Body of pancreas (tissue), 4 donors: Measurements from ENCODE around the gene ATP5MC3. TPM values are rescaled to one million over a fixed set of nuclear protein-coding genes. Genes with fewer than 3 reads are reported as not detected.

ENCODE experiments used
- ATAC-seq: fragments of 150-250 bp; one replicate; pipeline ENCODE4 v1.9.1; 2016
- DNase-seq, 4 donors: peaks; one replicate each; pipeline ENCODE4 v3.0.0-alpha.2; 2019
- H3K27ac ChIP-seq, 4 donors: fragments of 200-600 bp; sonication (generic); 1 replicate in 3 of 4; 2 replicates in 1 of 4; pipeline versions ENCODE4 v1.5.1 to v1.6.1; 2016 to 2019; ENCODE audit warnings: mild to moderate bottlenecking in 1 of 4, mixed read lengths in 1 of 4, moderate library complexity in 1 of 4
- H3K27me3 ChIP-seq, 2 donors: fragments of 200-600 bp; sonication (generic); one replicate each; pipeline ENCODE4 v1.6.0; 2016; ENCODE audit warnings: mild to moderate bottlenecking in 1 of 2
- H3K36me3 ChIP-seq, 2 donors: fragments of 200-600 bp; sonication (generic); replicated peaks in 1 of 2; 2 replicates each; pipeline ENCODE4 v1.5.1; 2016; ENCODE audit warnings: low read depth in 2 of 2; ENCODE audit not compliant: insufficient read depth in 1 of 2
- H3K4me1 ChIP-seq: fragments of 200-600 bp; sonication (generic); one replicate; pipeline ENCODE4 v1.6.0; 2016
- H3K4me3 ChIP-seq, 2 donors: fragments of 200-600 bp; sonication (generic); 1 replicate in 1 of 2; 2 replicates in 1 of 2; pipeline ENCODE4 v1.5.1; 2016 to 2019
- H3K9me3 ChIP-seq, 3 donors: fragments of 200-600 bp; sonication (generic); 1 replicate in 2 of 3; 2 replicates in 1 of 3; pipeline ENCODE4 v1.5.1; 2016
- CTCF ChIP-seq, 7 experiments: fragments of 450-650 bp in 4 of 7; fragments of 200-600 bp in 3 of 7; sonication (generic) in 3 of 7; IDR thresholded peaks; one replicate each; pipeline ENCODE4 v1.5.1; 2016 to 2019; ENCODE audit warnings: antibody characterized with exemption in 7 of 7
- POLR2A ChIP-seq, 3 donors: fragments of 450-650 bp; IDR thresholded peaks; one replicate each; pipeline ENCODE4 v1.6.1; 2016; ENCODE audit warnings: antibody characterized with exemption in 3 of 3, mild to moderate bottlenecking in 2 of 3
- WGBS, 2 donors: methylation state at CpG; one replicate each; pipeline ENCODE4 v1.1.5; 2017; 5-methylcytosine and 5-hydroxymethylcytosine counted together
- intact Hi-C: fragments of 100-400 bp; cut with DNase I; formaldehyde crosslinking; loops from one replicate; pipeline ENCODE4 v1.15.1; 2023
- total RNA-seq, 2 donors: library from RNA; depleted of rRNA; stranded (reverse); fragments of >200 nt; gene quantifications; one replicate each; pipeline ENCODE4 v1.1.0, GENCODE V29; 2016

The ATP5MC3 gene
- total RNA-seq, 2 donors from 2014 or later: 43.3 to 51.1 TPM

DNA sequence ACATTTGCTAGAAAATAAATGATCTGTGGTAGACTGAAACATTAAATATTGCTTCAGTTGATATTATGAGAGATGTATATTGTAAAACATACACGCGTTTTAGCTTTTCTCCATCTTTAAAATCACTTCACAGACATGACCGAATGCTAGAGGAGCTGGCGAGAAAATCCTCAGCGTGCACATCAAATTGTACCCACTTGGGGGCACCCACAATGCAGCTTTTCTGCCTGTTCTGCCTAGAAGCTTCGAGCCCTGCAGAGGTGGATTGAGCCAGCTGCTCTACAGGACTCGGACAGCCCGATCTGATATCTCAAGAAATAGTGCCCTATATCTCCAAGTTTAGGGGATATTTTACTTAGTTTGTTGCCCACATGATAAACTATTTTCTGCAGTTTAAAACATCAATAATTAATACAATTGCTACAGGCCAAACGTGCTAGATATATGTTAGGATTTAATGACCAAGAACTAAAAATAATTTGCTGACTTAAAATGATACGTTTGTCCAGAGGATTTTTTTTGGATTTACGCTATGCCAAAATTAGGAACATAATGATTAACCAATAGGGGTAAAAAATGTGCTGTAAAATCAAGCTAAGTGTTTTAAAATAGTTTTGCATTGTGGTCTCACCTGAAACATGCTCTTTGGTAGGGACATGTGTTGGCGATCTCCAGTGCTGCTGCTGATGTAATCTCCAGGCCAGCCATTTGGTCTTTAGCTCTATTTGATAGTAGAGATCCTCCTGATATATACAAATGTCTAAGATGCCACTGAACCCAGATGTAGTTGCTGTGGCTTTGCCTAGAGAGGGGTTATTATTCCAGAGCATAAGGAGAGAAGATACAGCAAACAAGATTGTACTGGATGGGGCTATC lies 22.3 kb upstream of the ATP5MC3 start:
- Histone ChIP-seq H3K4me1 (no peaks in the 10 kb centered on the region), H3K27ac (no peak overlapping the region), H3K4me3 (no peak overlapping the region), H3K9me3 (no peaks in the 10 kb centered on the region), H3K27me3 (no peaks in the 10 kb centered on the region), H3K36me3 (no peaks in the 10 kb centered on the region)
- intact Hi-C loops: no loop called here
- peak; percentile 83 for ATAC-seq
- WGBS, 2 donors: 20 to 21% methylated on average over 12 of the region's 12 CpGs
- peak; percentile 60 to 76 (median 64) for DNase-seq
- no peak for TF ChIP-seq POLR2A (IDR thresholded peaks at IDR 0.05)
- peak in 6 of 7 experiments; percentile 38 to 68 (median 58) for TF ChIP-seq CTCF (IDR thresholded peaks at IDR 0.05)

DNA sequence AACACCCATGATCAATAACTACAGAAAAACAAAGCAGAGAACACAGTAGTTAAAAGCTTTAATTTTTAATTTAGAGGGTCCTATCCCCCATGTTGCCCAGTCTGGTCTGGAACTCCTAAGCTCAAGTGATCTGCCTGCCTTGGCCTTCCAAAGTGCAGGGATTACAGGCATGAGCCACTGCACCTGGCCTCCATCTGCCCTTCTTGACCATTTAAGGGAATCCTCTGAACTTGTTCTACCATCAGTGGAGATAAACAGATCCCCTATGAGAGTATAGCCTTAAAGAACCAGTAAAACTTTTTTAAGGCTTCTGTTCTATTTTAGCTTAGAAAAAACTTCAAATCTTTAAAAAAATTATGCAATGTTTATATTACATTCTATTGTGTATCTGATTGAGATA lies 13.5 kb upstream of the ATP5MC3 start:
- Histone ChIP-seq H3K27ac (no peak overlapping the region), H3K4me1 (no peaks in the 10 kb centered on the region), H3K4me3 (no peak overlapping the region), H3K36me3 (no peaks in the 10 kb centered on the region), H3K9me3 (no peaks in the 10 kb centered on the region), H3K27me3 (no peaks in the 10 kb centered on the region)
- intact Hi-C loops: no loop called here
- no peak for TF ChIP-seq POLR2A (IDR thresholded peaks at IDR 0.05)
- TF ChIP-seq CTCF (IDR thresholded peaks at IDR 0.05): no peak
- DNase-seq (no peak), ATAC-seq (no peak)

- Histone ChIP-seq H3K27me3 (no peaks in the 10 kb centered on the region), H3K9me3 (no peaks in the 10 kb centered on the region), H3K36me3 (no peaks in the 10 kb centered on the region), H3K27ac (no peak overlapping the region), H3K4me1 (no peaks in the 10 kb centered on the region), H3K4me3 (no peak overlapping the region)
- 45 to 60% methylated on average over 1 of the region's 1 CpG for WGBS, 2 donors
- no peak for TF ChIP-seq POLR2A (IDR thresholded peaks at IDR 0.05)
- no peak for TF ChIP-seq CTCF (IDR thresholded peaks at IDR 0.05)
- DNase-seq: no peak
- ATAC-seq: no peak
- intact Hi-C loops: no loop called here
Measured at GRCh38 chr2:175188761-175189160, 7.3 kb upstream of the ATP5MC3 start.

DNA sequence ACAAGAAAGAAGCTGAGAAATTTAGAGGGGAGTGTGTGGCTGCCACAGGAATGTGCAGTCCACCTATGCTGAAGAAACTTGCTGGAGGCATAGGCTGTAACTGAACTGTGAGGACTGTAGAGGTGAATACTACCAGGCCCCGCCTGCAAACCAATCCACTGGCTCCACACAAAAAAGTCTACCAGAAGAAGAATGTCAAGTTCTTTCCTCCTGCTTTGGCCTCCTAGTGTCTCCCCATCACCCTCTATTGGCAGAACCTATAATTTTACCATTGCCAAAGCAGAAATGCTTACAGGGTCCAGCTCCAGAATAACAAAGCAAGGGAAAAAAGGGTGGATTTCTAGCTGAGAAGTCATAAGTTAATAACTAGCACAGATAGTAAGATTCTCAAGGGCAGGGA lies 5.9 kb upstream of the ATP5MC3 start:
- Histone ChIP-seq H3K36me3 (no peaks in the 10 kb centered on the region), H3K27me3 (no peaks in the 10 kb centered on the region), H3K9me3 (no peaks in the 10 kb centered on the region), H3K4me1 (no peaks in the 10 kb centered on the region), H3K27ac (no peak overlapping the region), H3K4me3 (no peak overlapping the region)
- DNase-seq (no peak), ATAC-seq (no peak)
- TF ChIP-seq CTCF (IDR thresholded peaks at IDR 0.05): peak in 1 of 7 experiments; percentile 22
- no peak for TF ChIP-seq POLR2A (IDR thresholded peaks at IDR 0.05)
- intact Hi-C loops: no loop called here
- 88 to 100% methylated on average over 1 of the region's 1 CpG for WGBS, 2 donors

DNA sequence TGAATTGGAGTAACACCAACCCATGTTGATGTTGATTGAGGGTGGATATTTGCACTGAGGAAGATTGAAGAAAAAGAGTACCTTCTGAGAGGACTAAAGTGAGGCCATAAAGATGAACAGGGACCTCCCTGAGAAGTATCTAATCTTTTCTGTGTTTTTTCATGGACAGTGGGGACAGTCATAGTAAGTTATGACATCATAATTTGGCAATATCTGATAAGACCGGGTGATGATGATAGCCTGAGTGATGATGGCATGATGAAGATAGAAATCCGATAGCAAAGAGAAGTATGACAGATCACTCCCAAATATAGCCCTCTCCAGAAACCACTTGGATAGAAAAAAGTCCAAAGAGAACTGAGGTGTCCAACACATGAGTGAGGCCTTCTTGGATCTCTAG lies 2.2 kb upstream of the ATP5MC3 start:
- peaks cover 0 to 2% of the 10 kb centered on the region in 2 donors for H3K36me3 ChIP-seq
- H3K27me3 ChIP-seq: no peaks in the 10 kb centered on the region
- no peaks in the 10 kb centered on the region for H3K9me3 ChIP-seq
- TF ChIP-seq POLR2A (IDR thresholded peaks at IDR 0.05) (no peak), CTCF (IDR thresholded peaks at IDR 0.05) (no peak)
- intact Hi-C loops: no loop called here
- H3K4me3 ChIP-seq: no peak overlapping the region
- no peak for ATAC-seq
- DNase-seq: no peak
- H3K4me1 ChIP-seq: peaks cover 19% of the 10 kb centered on the region
- no peak overlapping the region for H3K27ac ChIP-seq
- 74 to 81% methylated on average over 2 of the region's 2 CpGs for WGBS, 2 donors
